Measurements from ENCODE around the gene TMC7. TPM values are rescaled to one million over a fixed set of nuclear protein-coding genes. Genes with fewer than 3 reads are reported as not detected.

TMC7 gene
- total and polyA plus RNA-seq, 7 donors: 0.16 to 3.1 (median 0.46) TPM

- intact Hi-C loops (cut with DNase I): loop anchor here (10.0 kb wide), 1 partner anchor 268 kb away; the partner anchor contains the start of gene RPS15A
- Histone ChIP-seq H3K4me3 (no peak overlapping the region), H3K36me3 (no peaks in the 10 kb centered on the region), H3K27me3 (no peaks in the 10 kb centered on the region), H3K4me1 (peaks cover 0 to 4% (median 2%) of the 10 kb centered on the region in 4 donors), H3K27ac (peak overlapping the region in 1 of 4 donors; percentile 19), H3K9me3 (no peaks in the 10 kb centered on the region)
- 79 to 80% methylated on average over 4 of the region's 4 CpGs for WGBS, 2 donors
- DNase-seq: no peak
- TF ChIP-seq CTCF (IDR thresholded peaks at IDR 0.05) (no peak), EP300 (IDR thresholded peaks at IDR 0.05) (no peak), POLR2A (IDR thresholded peaks at IDR 0.05) (no peak), POLR2AphosphoS5 (IDR thresholded peaks at IDR 0.05) (no peak)
These were observed 79.0 kb downstream of the TMC7 start for GRCh38 chr16:19062706-19063105.

DNA sequence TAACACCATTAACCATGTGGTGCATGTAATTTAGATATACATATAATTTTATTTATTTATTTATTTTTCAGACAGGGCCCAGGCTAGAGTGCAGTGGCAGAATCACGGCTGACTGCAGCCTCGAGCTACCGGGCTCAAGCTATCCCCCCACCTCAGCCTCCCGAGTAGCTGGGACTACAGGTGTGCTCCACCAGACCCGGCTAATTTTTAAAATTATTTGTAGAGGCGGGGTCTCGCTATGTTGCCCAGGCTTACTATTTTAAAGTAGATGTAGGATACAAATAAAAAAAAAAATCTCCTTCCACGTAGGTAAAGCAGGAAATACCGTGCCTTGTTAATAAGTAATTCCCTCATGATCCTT is 83.2 kb downstream of the TMC7 start:
- Histone ChIP-seq H3K9me3 (no peaks in the 10 kb centered on the region), H3K36me3 (peaks cover 0 to 9% (median 0%) of the 10 kb centered on the region in 4 donors), H3K27ac (peak overlapping the region; percentile 97 to 99 (median 98)), H3K4me1 (peaks cover 0 to 21% (median 15%) of the 10 kb centered on the region in 4 donors), H3K27me3 (no peaks in the 10 kb centered on the region), H3K4me3 (peak overlapping the region; percentile 61 to 89 (median 79))
- TF ChIP-seq EP300 (IDR thresholded peaks at IDR 0.05) (no peak), CTCF (IDR thresholded peaks at IDR 0.05) (no peak), POLR2A (IDR thresholded peaks at IDR 0.05) (no peak), POLR2AphosphoS5 (IDR thresholded peaks at IDR 0.05) (no peak)
- 41 to 59% methylated on average over 9 of the region's 9 CpGs for WGBS, 2 donors
- intact Hi-C loops (cut with DNase I): loop anchor here (5.0 to 10.0 kb wide), 4 partner anchors 45 to 455 kb away; partner anchors contain the start of genes CCP110, GDE1, ITPRIPL2 and RPS15A
- DNase-seq: no peak

- WGBS, 2 donors: 0 to 1% methylated on average over 68 of the region's 68 CpGs
- intact Hi-C loops (cut with DNase I): loop anchor here (5.0 to 10.0 kb wide), 4 partner anchors 45 to 455 kb away; partner anchors contain the start of genes CCP110, GDE1, ITPRIPL2 and RPS15A
- TF ChIP-seq EP300 (IDR thresholded peaks at IDR 0.05) (peak in 2 of 4 donors; percentile 34 to 42), POLR2A (IDR thresholded peaks at IDR 0.05) (peak; percentile 8 to 62), POLR2AphosphoS5 (IDR thresholded peaks at IDR 0.05) (peak; percentile 76 to 86 (median 84)), CTCF (IDR thresholded peaks at IDR 0.05) (no peak)
These were observed 83.9 kb downstream of the TMC7 start, which contains the start of gene COQ7 for GRCh38 chr16:19067349-19068236. Gene COQ7, plus strand, starts transcription at chr16:19067614. Its CDS starts 51 bp downstream, at chr16:19067665.

DNA sequence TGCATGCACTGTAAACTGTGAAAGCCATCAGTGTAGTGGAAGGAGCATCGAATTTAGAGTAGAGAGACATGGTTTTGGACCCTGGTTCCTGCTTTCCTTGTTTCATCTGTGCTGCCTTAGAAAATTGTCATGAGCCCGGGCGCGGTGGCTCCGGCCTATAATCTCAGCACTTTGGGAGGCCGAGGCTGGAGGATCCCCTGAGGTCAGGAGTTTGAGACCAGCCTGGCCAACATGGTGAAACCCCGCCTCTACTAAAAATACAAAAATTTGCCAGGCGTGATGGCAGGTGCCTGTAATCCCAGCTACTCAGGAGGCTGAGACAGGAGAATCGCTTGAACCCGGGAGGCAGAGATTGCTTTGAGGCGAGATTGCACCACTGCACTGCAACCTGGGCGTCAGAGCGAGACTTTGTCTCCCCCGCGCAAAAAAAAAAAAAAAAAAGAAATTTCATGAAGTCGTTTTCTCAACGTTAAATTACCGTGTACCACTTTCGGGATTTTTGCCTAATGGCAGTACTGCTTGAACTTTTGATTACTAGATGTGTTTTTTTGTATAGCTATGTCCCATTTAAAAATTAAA is 84.6 kb downstream of the TMC7 start:
- Histone ChIP-seq H3K27ac (peak overlapping the region; percentile 97 to 99 (median 98)), H3K4me3 (peak overlapping the region; percentile 61 to 89 (median 79)), H3K36me3 (peaks cover 0 to 23% (median 5%) of the 10 kb centered on the region in 4 donors), H3K4me1 (peaks cover 0 to 21% (median 15%) of the 10 kb centered on the region in 4 donors), H3K9me3 (no peaks in the 10 kb centered on the region), H3K27me3 (no peaks in the 10 kb centered on the region)
- DNase-seq: no peak
- no peak for TF ChIP-seq EP300 (IDR thresholded peaks at IDR 0.05)
- no peak for TF ChIP-seq CTCF (IDR thresholded peaks at IDR 0.05)
- no peak for TF ChIP-seq POLR2AphosphoS5 (IDR thresholded peaks at IDR 0.05)
- TF ChIP-seq POLR2A (IDR thresholded peaks at IDR 0.05): no peak
- 19 to 46% methylated on average over 19 of the region's 19 CpGs for WGBS, 2 donors
- intact Hi-C loops (cut with DNase I): loop anchor here (5.0 to 10.0 kb wide), 4 partner anchors 44 to 454 kb away; partner anchors contain the start of genes CCP110, GDE1, ITPRIPL2 and RPS15A

More at GRCh38 chr16:19067349-19068236, 83.9 kb downstream of the TMC7 start, which contains the start of gene COQ7:
- Histone ChIP-seq H3K27ac (peak within 1 kb of the TSS; percentile 97 to 99 (median 98)), H3K9me3 (no peaks in the 10 kb centered on the region), H3K4me3 (peak within 1 kb of the TSS; percentile 61 to 89 (median 79)), H3K36me3 (peaks cover 0 to 15% (median 2%) of the 10 kb centered on the region in 4 donors), H3K4me1 (peaks cover 0 to 21% (median 15%) of the 10 kb centered on the region in 4 donors), H3K27me3 (no peaks in the 10 kb centered on the region)
- DNase-seq: peak; percentile 99
